Mesothelial cell of epicardium (in vitro differentiated cells): ENCODE measurements around the gene MYEOV. TPM values are rescaled to one million over a fixed set of nuclear protein-coding genes. Genes with fewer than 3 reads are reported as not detected.

Experiments
- DNase-seq, 2 experiments: peaks; one replicate each; pipeline ENCODE4 v3.0.0; 2021; ENCODE audit warnings: low spot score in 2 of 2; ENCODE audit not compliant: unreplicated experiment in 2 of 2
- H3K27ac Mint-ChIP-seq: 2 replicates; pipeline ENCODE4 v1.8.0; 2021; ENCODE audit warnings: mixed read lengths
- H3K27me3 Mint-ChIP-seq: 2 replicates; pipeline ENCODE4 v1.8.0; 2021; ENCODE audit warnings: low read depth, mixed read lengths
- H3K36me3 Mint-ChIP-seq: 2 replicates; pipeline ENCODE4 v1.8.0; 2021; ENCODE audit warnings: mixed read lengths
- H3K4me1 Mint-ChIP-seq: 2 replicates; pipeline ENCODE4 v1.8.0; 2021; ENCODE audit warnings: mixed read lengths
- H3K4me3 Mint-ChIP-seq: 2 replicates; pipeline ENCODE4 v1.8.0; 2021; ENCODE audit warnings: mild to moderate bottlenecking, moderate library complexity, mixed read lengths
- H3K9me3 Mint-ChIP-seq: 2 replicates; pipeline ENCODE4 v1.8.0; 2021; ENCODE audit warnings: mixed read lengths
- total RNA-seq: library from RNA; stranded (reverse); gene quantifications from 3 replicates; pipeline ENCODE4 v1.2.1, GENCODE V29; 2021
- TF ChIP-seq, protein P1 (sequence below): fragments of 200-600 bp; sonication (generic); IDR thresholded peaks from one replicate; pipeline ENCODE4 v1.5.0; 2021; ENCODE audit warnings: antibody characterized with exemption; ENCODE audit not compliant: unreplicated experiment

The MYEOV gene
- total RNA-seq, 1 donor from 2014 or later = 2.6 TPM

DNA sequence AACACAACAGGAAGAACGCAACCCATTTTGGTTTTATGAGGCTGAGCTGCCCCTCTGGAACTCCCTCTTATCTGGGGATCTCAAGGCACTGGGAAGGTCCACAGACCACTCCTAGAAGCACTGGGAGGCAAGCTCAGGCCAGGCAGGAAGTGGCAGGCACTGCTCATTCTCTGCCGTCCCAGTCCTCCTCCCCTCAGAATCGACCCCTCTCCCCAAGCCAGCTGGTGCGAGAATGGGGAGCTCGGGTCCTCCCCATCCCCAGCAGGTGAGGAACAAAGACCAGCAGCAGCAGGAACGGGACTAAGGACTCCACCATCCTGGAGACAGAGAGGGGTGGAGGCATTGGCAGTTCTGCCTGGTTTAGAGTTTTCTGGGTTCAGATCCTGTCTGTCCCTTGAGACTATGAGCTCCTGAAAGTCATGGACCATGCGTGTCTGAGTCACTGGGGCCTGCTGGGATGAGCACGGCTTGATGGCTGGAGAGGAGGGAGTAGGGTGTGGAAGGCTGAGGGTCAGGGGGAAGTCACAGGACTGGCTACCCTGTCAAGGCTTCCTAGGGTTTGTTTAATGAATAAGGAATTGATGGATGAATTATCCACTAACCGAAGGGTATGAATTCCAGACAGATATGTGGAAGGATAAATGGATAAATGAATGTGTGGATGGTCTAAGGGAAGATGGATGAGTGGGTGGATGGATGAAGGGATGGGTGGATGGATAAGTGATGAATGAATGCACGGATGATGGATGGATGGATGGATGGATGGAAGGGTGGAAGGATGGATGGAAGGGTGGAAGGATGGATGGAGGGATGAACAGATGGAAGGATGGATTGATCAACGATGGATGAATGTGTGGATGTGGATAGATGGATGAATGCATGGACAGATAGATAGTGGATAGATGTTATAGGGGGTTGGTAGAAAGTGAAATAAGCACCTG, 6.4 kb downstream of the MYEOV start:
- DNase-seq = no peak
- TF ChIP-seq, protein P1, sequence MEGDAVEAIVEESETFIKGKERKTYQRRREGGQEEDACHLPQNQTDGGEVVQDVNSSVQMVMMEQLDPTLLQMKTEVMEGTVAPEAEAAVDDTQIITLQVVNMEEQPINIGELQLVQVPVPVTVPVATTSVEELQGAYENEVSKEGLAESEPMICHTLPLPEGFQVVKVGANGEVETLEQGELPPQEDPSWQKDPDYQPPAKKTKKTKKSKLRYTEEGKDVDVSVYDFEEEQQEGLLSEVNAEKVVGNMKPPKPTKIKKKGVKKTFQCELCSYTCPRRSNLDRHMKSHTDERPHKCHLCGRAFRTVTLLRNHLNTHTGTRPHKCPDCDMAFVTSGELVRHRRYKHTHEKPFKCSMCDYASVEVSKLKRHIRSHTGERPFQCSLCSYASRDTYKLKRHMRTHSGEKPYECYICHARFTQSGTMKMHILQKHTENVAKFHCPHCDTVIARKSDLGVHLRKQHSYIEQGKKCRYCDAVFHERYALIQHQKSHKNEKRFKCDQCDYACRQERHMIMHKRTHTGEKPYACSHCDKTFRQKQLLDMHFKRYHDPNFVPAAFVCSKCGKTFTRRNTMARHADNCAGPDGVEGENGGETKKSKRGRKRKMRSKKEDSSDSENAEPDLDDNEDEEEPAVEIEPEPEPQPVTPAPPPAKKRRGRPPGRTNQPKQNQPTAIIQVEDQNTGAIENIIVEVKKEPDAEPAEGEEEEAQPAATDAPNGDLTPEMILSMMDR = no peak
- no peaks in the 10 kb centered on the region for H3K9me3 Mint-ChIP-seq
- H3K27ac Mint-ChIP-seq = no peak overlapping the region
- peaks cover 19% of the 10 kb centered on the region for H3K4me1 Mint-ChIP-seq
- H3K27me3 Mint-ChIP-seq = no peaks in the 10 kb centered on the region
- H3K4me3 Mint-ChIP-seq = no peak overlapping the region
- H3K36me3 Mint-ChIP-seq = no peaks in the 10 kb centered on the region

DNA sequence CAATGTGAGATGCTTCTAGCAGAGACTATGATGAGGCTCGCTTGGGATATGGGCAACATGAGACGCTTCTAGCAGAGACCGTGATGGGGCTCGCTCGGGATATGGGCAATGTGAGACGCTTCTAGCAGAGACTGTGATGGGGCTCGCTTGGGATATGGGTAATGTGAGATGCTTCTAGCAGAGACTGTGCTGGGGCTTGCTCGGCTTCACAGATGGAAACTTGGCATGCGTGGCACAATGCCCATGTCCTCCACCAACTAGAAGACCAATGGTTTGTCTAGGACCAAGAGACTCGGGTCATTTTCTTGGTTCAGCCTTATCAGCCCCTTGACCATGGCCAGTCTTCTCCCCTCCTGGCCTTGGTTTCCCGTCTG, 7.1 kb downstream of the MYEOV start:
- H3K27ac Mint-ChIP-seq = no peak overlapping the region
- TF ChIP-seq, protein P1 = no peak
- no peak overlapping the region for H3K4me3 Mint-ChIP-seq
- H3K36me3 Mint-ChIP-seq = no peaks in the 10 kb centered on the region
- no peak for DNase-seq
- peaks cover 19% of the 10 kb centered on the region for H3K4me1 Mint-ChIP-seq
- H3K27me3 Mint-ChIP-seq = no peaks in the 10 kb centered on the region
- no peaks in the 10 kb centered on the region for H3K9me3 Mint-ChIP-seq

DNA sequence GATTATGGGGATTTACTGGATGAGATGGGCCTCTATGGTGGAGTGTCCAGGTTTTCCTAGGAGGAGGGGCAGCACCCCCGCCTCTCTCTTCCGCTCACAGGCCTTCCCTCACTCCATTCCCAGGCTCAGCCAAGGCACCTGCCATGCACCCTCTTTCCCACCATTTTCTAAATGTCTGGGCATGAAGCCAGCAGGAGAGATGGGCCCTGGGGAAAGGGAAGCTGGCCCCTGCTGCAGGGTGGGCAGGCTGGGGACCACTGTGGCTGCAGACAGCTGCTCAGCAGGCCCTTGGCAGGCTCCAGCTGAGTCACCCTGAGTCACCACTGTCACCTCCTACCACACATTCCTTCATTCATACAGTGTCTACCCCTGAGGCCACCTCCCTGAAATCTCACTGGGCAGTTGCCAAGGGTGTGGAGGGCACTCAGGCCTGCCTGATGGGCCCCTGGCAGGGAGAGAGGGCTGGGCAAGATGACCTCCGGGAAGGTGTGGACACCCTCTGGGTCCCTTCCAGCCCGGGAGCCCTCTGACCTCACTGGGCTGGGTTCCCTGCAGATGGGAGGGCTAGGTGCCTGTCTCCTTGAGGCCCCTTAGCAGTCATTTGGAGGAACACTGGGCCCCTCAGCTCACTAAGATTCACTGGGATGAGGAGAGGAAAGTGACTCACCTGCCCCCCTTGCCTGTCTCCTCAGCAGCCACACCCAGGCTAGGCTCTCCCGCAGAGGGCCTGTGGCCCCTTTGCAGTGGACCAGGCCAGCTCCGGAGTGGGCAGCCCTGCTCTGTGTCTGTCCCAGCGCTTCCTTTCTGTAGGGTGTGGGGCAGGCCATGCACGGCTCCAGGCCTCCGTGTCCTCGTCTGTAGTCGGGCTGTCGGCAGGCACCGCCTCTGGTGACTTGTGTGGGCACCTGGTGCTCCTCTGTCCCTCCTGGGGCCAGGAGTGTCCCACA, 7.8 kb downstream of the MYEOV start:
- Mint-ChIP-seq H3K27me3 (no peaks in the 10 kb centered on the region), H3K36me3 (no peaks in the 10 kb centered on the region)
- DNase-seq = no peak

DNA sequence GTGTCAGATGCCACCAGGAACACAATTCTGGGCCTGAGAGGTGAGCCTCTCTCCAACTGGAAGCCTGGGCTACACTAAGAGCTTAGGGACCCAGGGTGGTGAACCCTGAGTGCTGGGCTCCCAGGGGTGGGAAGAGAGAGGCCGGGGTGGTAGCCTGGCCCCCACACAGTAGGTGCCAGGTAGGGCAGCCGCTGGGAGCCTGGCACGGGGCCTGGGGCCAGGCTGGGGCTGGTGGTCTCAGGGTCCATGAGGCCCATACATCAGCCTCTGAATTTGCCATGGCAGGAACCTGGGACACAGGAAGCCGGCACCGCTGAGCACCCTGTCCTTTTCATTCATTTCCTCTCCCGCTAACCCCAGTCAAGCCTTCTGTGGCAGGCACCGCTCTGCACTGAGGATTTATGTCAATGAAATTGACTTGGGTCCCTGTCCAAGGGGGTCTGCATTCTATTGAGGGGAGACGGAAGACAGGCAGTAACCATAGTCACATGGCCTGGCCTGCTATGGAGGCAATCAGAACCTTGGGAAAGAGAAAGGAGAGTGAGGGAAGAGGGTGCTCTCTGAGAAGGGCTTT, 8.6 kb downstream of the MYEOV start:
- H3K36me3 Mint-ChIP-seq = no peaks in the 10 kb centered on the region
- H3K4me1 Mint-ChIP-seq = peaks cover 14% of the 10 kb centered on the region
- H3K4me3 Mint-ChIP-seq = no peak overlapping the region
- no peaks in the 10 kb centered on the region for H3K9me3 Mint-ChIP-seq
- H3K27ac Mint-ChIP-seq = no peak overlapping the region
- no peaks in the 10 kb centered on the region for H3K27me3 Mint-ChIP-seq
- DNase-seq = no peak
- TF ChIP-seq, protein P1 = no peak

More for the DNA sequence above, 7.8 kb downstream of the MYEOV start:
- TF ChIP-seq, protein P1 = no peak
- Mint-ChIP-seq H3K9me3 (no peaks in the 10 kb centered on the region), H3K27ac (no peak overlapping the region), H3K4me3 (no peak overlapping the region), H3K4me1 (peaks cover 19% of the 10 kb centered on the region)

DNA sequence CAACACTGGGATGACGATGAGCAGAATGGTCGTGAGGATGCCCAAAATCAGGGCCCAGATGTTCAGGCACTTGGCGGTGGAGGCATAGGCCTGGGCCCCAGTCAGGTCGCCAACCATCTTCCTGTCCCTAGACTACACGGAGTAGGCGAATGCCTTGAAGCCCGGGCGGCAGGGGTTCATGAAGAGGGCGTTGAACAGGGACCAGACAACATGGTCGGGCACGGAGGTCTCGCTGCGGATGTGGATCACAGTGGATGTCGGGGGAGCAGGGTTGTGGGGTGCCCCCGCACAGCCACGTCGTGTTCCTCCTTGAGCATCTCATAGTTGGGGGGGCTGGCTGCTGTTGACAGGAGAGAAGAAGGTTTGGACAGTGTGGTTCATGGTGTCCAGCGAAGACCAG, 9.5 kb downstream of the MYEOV start:
- no peak overlapping the region for H3K4me3 Mint-ChIP-seq
- no peaks in the 10 kb centered on the region for H3K36me3 Mint-ChIP-seq
- peaks cover 3% of the 10 kb centered on the region for H3K27me3 Mint-ChIP-seq
- DNase-seq = no peak
- no peaks in the 10 kb centered on the region for H3K9me3 Mint-ChIP-seq
- TF ChIP-seq, protein P1 = no peak
- no peak overlapping the region for H3K27ac Mint-ChIP-seq
- peaks cover 5% of the 10 kb centered on the region for H3K4me1 Mint-ChIP-seq
